ENCODE measurements around the gene ICE1. TPM values are rescaled to one million over a fixed set of nuclear protein-coding genes. Genes with fewer than 3 reads are reported as not detected.

ICE1 gene
- total RNA-seq, 1 donor: 35.4 TPM

- H3K4me3 ChIP-seq (ENCODE audit: low read depth, low read length): no peak overlapping the region
- no peak for TF ChIP-seq CTCF (IDR thresholded peaks at IDR 0.05; ENCODE audit: insufficient read depth, low read depth, low read length)
- DNase-seq (ENCODE audit: low read depth): no peak
Measured at GRCh38 chr5:5460311-5460710, 37.8 kb downstream of the ICE1 start.

GRCh38 chr5:5461012-5461411, 38.5 kb downstream of the ICE1 start:
- no peak for DNase-seq (ENCODE audit: low read depth)
- no peak overlapping the region for H3K4me3 ChIP-seq (ENCODE audit: low read depth, low read length)
- no peak for TF ChIP-seq CTCF (IDR thresholded peaks at IDR 0.05; ENCODE audit: insufficient read depth, low read depth, low read length)

- H3K4me3 ChIP-seq (ENCODE audit: low read depth, low read length): no peak overlapping the region
- no peak for TF ChIP-seq CTCF (IDR thresholded peaks at IDR 0.05; ENCODE audit: insufficient read depth, low read depth, low read length)
- DNase-seq (ENCODE audit: low read depth): no peak
Measured at GRCh38 chr5:5464036-5464715, 41.7 kb downstream of the ICE1 start.

GRCh38 chr5:5466227-5466626, 43.8 kb downstream of the ICE1 start:
- DNase-seq (ENCODE audit: low read depth): no peak
- no peak for TF ChIP-seq CTCF (IDR thresholded peaks at IDR 0.05; ENCODE audit: insufficient read depth, low read depth, low read length)
- no peak overlapping the region for H3K4me3 ChIP-seq (ENCODE audit: low read depth, low read length)

- TF ChIP-seq CTCF (IDR thresholded peaks at IDR 0.05; ENCODE audit: insufficient read depth, low read depth, low read length): no peak
- DNase-seq (ENCODE audit: low read depth): no peak
- no peak overlapping the region for H3K4me3 ChIP-seq (ENCODE audit: low read depth, low read length)
Measured at GRCh38 chr5:5467737-5468136, 45.3 kb downstream of the ICE1 start.

GRCh38 chr5:5470933-5471332, 48.5 kb downstream of the ICE1 start:
- no peak overlapping the region for H3K4me3 ChIP-seq (ENCODE audit: low read depth, low read length)
- TF ChIP-seq CTCF (IDR thresholded peaks at IDR 0.05; ENCODE audit: insufficient read depth, low read depth, low read length): no peak
- DNase-seq (ENCODE audit: low read depth): no peak

GRCh38 chr5:5473226-5473625, 50.7 kb downstream of the ICE1 start:
- no peak for TF ChIP-seq CTCF (IDR thresholded peaks at IDR 0.05; ENCODE audit: insufficient read depth, low read depth, low read length)
- H3K4me3 ChIP-seq (ENCODE audit: low read depth, low read length): no peak overlapping the region
- peak; percentile 28 for DNase-seq (ENCODE audit: low read depth)

Measured in fibroblast of villous mesenchyme (primary cell).